Skeletal muscle tissue (tissue), 4 donors: Measurements from ENCODE around the gene GFPT1. TPM values are rescaled to one million over a fixed set of nuclear protein-coding genes. Genes with fewer than 3 reads are reported as not detected.

Experiments
- H3K27ac ChIP-seq: one replicate; pipeline ENCODE4 v1.7.0; 2013; ENCODE audit warnings: mild to moderate bottlenecking, low read depth, low read length, inconsistent platforms
- H3K27me3 ChIP-seq, 3 donors: one replicate each; pipeline ENCODE4 v1.7.0; 2013; ENCODE audit warnings: low read length in 3 of 3; ENCODE audit not compliant: control insufficient read depth in 3 of 3, insufficient read depth in 3 of 3
- H3K36me3 ChIP-seq, 3 donors: one replicate each; pipeline ENCODE4 v1.7.0; 2013; ENCODE audit warnings: low read length in 3 of 3; ENCODE audit not compliant: control insufficient read depth in 3 of 3, insufficient read depth in 3 of 3
- H3K4me1 ChIP-seq, 3 donors: one replicate each; pipeline ENCODE4 v1.7.0; 2013; ENCODE audit warnings: low read length in 3 of 3, mild to moderate bottlenecking in 3 of 3; ENCODE audit not compliant: control insufficient read depth in 3 of 3, insufficient read depth in 3 of 3
- H3K4me3 ChIP-seq, 3 donors: one replicate each; pipeline ENCODE4 v1.7.0; 2013; ENCODE audit warnings: low read length in 3 of 3
- H3K9ac ChIP-seq, 3 donors: one replicate each; pipeline ENCODE4 v1.7.0; 2013; ENCODE audit warnings: low read length in 3 of 3, mild to moderate bottlenecking in 3 of 3, moderate library complexity in 2 of 3, low read depth in 1 of 3
- H3K9me3 ChIP-seq, 3 donors: one replicate each; pipeline ENCODE4 v1.7.0; 2013; ENCODE audit warnings: low read length in 3 of 3; ENCODE audit not compliant: control insufficient read depth in 3 of 3
- total RNA-seq: library from RNA; depleted of rRNA; stranded (reverse); fragments of >200 nt; gene quantifications from one replicate; pipeline ENCODE4 v1.2.3, GENCODE V29; 2014
- donor health status: Osteomylitis.

The GFPT1 gene
- total RNA-seq, 1 donor from 2014 or later, result 30.8 TPM

DNA sequence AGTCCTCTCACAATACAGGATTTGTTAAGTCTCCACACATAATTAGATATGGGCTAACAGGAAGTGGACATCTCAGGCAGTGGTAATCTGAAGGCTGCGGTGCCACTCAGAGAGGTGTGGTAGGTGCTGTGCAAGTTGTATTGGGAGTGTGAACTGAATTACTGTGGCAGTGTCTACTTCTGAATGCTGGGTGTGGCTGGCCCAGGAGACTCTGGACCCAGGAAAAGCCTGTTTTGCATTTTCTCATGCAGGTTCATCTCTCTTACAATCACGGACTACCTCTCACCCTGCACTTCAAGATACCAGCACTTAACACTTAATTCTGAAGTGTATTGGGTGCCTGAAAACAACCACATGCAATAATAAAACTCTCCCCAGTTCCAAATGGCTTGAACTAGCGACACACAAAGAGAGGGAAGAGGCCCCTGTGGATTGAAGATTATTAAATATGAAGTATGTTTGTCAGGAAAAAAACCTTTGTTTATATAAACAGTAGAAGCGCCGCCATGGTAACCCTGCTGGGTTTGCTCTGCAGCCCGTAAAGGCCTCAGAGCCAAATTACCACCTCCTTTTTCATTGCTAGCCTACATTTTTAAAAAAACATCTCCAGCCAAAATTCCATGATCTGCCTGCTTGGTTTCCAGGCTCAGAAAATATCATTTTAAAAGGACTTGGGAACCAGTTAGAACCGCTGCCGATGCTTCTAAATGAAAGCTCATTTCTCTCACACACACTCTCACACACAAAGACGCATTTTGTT is 77.5 kb downstream of the GFPT1 start:
- H3K27ac ChIP-seq, result peak overlapping the region; percentile 80
- peak overlapping the region in 2 of 3 donors; percentile 57 to 61 for H3K9ac ChIP-seq
- H3K36me3 ChIP-seq, result peaks cover 0 to 7% (median 0%) of the 10 kb centered on the region in 3 donors
- no peak overlapping the region for H3K4me3 ChIP-seq
- H3K9me3 ChIP-seq, result peaks cover 0 to 2% (median 0%) of the 10 kb centered on the region in 3 donors
- peaks cover 37 to 40% (median 39%) of the 10 kb centered on the region in 3 donors for H3K4me1 ChIP-seq
- H3K27me3 ChIP-seq, result peaks cover 0 to 24% (median 12%) of the 10 kb centered on the region in 3 donors

DNA sequence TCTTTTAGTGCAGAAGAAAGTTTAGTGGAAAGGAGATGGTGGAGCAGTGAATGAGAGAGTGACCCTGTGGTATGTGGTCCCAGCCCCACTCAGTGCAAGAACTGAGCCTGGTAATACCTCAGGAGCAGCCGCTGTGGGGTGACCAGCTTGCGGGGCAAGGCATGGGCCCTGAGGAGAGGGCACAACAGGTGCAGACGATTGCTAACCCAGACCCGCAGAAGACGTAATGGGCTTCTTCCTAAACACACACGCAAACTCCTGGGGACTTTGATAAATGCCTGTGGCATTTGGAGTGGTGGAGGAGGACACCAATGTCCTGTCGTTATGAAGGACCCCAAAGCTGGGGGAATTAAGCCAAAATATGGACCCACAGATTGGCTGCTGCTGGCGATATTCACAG is 78.7 kb downstream of the GFPT1 start:
- H3K4me1 ChIP-seq, result peaks cover 37 to 40% (median 39%) of the 10 kb centered on the region in 3 donors
- H3K9me3 ChIP-seq, result peaks cover 0 to 5% (median 2%) of the 10 kb centered on the region in 3 donors
- H3K9ac ChIP-seq, result no peak overlapping the region
- H3K4me3 ChIP-seq, result no peak overlapping the region
- H3K36me3 ChIP-seq, result peaks cover 0 to 7% (median 0%) of the 10 kb centered on the region in 3 donors
- H3K27ac ChIP-seq, result peak overlapping the region; percentile 80
- H3K27me3 ChIP-seq, result peaks cover 0 to 24% (median 12%) of the 10 kb centered on the region in 3 donors

DNA sequence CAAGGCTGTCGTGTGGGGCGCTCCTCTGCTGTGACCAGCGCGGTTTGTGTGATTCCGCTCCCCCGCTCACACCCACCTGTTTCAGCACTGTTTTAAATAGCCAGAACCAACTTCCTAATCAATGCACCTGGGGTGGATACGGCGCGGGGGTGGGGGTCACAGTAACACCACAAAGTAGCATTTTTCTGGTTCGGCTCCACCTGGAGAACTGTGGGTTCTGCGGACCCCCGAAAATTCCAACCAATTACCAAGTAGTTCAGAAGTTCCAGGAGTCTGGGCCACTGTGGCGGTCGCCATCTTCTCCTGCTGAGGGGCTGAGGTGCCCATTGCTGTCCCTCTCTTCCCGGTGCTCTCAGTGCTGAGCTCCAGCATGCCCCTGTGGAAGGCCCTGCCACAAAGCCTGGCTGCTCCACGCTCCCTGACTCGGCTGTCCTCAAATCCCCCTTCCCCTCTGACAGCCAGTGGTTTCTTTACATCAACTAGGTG is 79.4 kb downstream of the GFPT1 start:
- Histone ChIP-seq H3K4me3 (peak overlapping the region; percentile 66 to 78 (median 77)), H3K27ac (peak overlapping the region; percentile 61), H3K36me3 (peaks cover 0 to under 1% (median 0%) of the 10 kb centered on the region in 3 donors), H3K9ac (peak overlapping the region in 2 of 3 donors; percentile 68 to 77), H3K4me1 (peaks cover 37 to 40% (median 39%) of the 10 kb centered on the region in 3 donors), H3K27me3 (peaks cover 0 to 24% (median 12%) of the 10 kb centered on the region in 3 donors), H3K9me3 (peaks cover 0 to 5% (median 0%) of the 10 kb centered on the region in 3 donors)

DNA sequence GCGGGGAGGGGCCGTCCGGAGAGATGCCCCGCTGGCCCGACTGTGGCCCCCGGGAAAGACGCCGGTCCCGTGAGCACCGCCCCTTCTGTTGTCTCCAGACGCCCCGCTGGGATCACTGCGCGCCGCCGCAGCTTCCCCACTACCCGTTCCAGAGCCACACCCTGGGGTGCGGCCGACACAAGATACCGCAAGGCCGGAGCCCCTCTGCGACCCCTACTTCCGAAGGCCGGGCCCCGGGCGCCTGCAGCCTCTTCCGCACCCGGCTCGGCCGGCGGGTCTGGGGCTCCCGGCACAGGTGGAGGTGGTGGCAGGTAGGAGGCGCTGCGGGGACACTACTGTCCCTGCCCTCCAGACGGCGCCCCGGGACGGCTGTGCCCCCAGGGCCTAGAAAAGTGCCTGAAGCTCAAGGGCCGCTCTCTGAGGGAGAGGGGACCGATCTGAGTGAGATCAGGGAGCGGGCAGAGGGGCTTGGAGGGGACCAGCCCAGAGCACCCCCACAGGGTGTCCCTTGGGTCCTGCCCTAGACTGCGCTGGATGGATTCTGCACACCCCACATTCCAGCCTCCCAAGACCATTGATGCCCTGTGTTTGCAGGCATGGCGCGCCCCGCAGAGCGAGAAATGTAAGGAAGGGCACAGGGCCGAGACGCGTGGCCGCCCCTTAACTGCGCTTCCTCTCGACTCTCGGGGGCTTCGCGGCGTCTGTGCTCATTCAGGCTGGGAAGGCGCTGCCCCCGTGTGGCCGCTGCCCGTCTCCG is 80.0 kb downstream of the GFPT1 start:
- peak overlapping the region; percentile 61 for H3K27ac ChIP-seq
- peak overlapping the region; percentile 68 to 77 (median 72) for H3K9ac ChIP-seq
- peaks cover 0 to 5% (median 0%) of the 10 kb centered on the region in 3 donors for H3K9me3 ChIP-seq
- H3K27me3 ChIP-seq, result peaks cover 0 to 24% (median 12%) of the 10 kb centered on the region in 3 donors
- H3K4me1 ChIP-seq, result peaks cover 37 to 40% (median 39%) of the 10 kb centered on the region in 3 donors
- H3K4me3 ChIP-seq, result peak overlapping the region; percentile 66 to 78 (median 77)
- H3K36me3 ChIP-seq, result no peaks in the 10 kb centered on the region

DNA sequence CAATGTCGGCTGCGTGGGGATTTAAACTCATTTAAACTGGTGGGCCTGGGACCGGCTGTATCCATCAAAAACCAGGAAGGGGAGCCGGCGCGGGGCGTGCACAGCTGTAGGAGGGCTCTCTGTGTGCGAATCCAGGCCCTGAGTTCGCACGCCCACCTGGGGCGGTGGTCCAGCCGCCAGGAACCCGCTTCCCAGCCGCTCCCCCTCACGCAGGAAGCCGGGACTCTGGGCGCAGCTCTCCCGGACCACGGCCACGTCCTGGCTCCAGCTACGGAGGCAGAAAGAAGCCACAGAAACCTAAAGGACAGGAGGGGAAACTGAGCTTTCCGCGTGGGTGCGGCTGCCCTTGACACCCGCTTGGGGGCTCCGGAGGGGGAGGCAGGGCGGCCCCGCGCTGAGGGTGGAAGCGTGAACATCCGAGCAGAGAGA is 80.6 kb downstream of the GFPT1 start:
- peaks cover 37 to 40% (median 39%) of the 10 kb centered on the region in 3 donors for H3K4me1 ChIP-seq
- peaks cover 0 to 24% (median 12%) of the 10 kb centered on the region in 3 donors for H3K27me3 ChIP-seq
- no peaks in the 10 kb centered on the region for H3K36me3 ChIP-seq
- peak overlapping the region; percentile 68 to 77 (median 72) for H3K9ac ChIP-seq
- peak overlapping the region; percentile 4 to 78 (median 66) for H3K4me3 ChIP-seq
- peaks cover 0 to 5% (median 0%) of the 10 kb centered on the region in 3 donors for H3K9me3 ChIP-seq
- peak overlapping the region; percentile 61 for H3K27ac ChIP-seq

DNA sequence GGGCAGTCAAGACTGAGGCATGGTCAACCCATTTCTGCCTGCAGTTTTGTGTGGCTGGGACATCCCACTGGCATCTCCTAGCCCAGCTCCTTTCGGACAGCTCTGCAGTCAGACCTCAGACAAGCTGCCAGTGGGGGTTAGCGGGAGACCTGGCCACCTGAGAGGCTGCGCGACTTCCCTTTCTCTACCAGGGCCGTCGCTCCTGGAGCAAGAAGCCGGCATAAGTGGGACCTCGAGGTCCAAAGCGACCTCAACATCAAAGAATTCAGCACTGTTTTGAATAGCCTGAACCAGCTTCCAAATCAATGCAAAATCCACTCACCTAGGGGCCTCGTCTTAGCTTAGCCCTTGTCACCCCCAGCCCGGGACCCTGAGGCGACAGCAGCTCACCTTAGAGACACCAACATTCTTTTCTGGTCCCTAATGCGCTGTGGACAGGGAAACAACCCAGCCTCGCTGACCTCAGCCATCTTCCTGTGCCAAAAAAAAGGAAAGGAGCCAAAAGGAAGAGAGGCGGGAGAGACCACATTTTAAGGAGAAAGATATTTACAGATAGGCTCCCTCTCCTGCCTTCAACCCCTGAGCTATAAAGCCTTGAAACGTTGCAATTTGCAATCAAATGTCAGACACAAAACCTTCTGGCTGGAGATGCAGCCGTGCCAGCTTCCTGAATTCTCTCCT is 81.2 kb downstream of the GFPT1 start:
- H3K9me3 ChIP-seq, result peaks cover 0 to 5% (median 0%) of the 10 kb centered on the region in 3 donors
- H3K27ac ChIP-seq, result peak overlapping the region; percentile 61
- peaks cover 0 to 24% (median 12%) of the 10 kb centered on the region in 3 donors for H3K27me3 ChIP-seq
- peaks cover 37 to 40% (median 39%) of the 10 kb centered on the region in 3 donors for H3K4me1 ChIP-seq
- H3K9ac ChIP-seq, result peak overlapping the region in 2 of 3 donors; percentile 68 to 77
- H3K36me3 ChIP-seq, result no peaks in the 10 kb centered on the region
- peak overlapping the region; percentile 4 to 78 (median 66) for H3K4me3 ChIP-seq

DNA sequence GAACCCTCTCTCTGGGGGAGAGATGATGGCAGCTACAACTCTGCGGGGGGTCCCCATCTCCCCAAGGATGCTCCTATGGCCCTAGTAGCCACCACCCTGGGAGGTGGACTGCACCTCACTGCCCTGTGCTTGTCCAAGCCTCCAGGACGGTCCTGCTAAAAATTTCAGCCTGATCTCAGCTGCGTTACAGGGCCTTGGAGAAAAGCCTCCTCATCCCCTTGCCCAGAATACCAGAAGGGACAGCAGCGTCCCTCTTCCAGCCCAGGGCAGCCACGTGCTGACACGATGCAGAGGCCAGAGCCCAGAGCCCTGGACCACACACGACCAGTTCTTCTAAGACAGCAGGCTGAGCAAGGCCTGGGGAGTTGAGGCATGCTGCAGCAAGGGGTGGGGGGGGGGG is 81.9 kb downstream of the GFPT1 start:
- Histone ChIP-seq H3K9ac (no peak overlapping the region), H3K4me3 (no peak overlapping the region), H3K36me3 (no peaks in the 10 kb centered on the region), H3K27me3 (peaks cover 0 to 24% (median 12%) of the 10 kb centered on the region in 3 donors), H3K9me3 (peaks cover 0 to 5% (median 0%) of the 10 kb centered on the region in 3 donors), H3K27ac (no peak overlapping the region), H3K4me1 (peaks cover 32 to 34% (median 34%) of the 10 kb centered on the region in 3 donors)

DNA sequence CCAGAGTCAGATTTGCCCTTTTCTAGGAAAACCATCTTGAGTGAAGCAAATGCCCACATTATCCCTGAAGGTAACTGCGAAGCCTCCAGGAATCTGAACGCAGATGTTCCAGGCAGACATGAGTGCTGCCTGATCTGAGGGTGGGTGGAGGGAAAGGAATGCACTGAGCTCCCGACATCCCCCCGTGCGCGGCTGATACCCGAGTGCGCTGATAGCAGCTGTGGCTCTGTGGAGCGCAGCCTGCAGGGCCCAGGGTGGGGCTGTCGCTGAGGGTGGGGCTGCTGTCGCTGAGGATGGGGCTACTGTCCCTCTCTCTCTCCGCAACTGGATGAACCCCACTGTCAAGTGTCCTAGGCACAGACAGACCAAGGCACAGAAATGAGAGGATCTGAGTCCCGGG is 82.4 kb downstream of the GFPT1 start:
- H3K36me3 ChIP-seq, result no peaks in the 10 kb centered on the region
- H3K27ac ChIP-seq, result no peak overlapping the region
- H3K4me1 ChIP-seq, result peaks cover 31% of the 10 kb centered on the region in 3 donors
- H3K9ac ChIP-seq, result no peak overlapping the region
- H3K4me3 ChIP-seq, result no peak overlapping the region
- H3K9me3 ChIP-seq, result peaks cover 0 to 5% (median 0%) of the 10 kb centered on the region in 3 donors
- peaks cover 0 to 24% (median 12%) of the 10 kb centered on the region in 3 donors for H3K27me3 ChIP-seq

DNA sequence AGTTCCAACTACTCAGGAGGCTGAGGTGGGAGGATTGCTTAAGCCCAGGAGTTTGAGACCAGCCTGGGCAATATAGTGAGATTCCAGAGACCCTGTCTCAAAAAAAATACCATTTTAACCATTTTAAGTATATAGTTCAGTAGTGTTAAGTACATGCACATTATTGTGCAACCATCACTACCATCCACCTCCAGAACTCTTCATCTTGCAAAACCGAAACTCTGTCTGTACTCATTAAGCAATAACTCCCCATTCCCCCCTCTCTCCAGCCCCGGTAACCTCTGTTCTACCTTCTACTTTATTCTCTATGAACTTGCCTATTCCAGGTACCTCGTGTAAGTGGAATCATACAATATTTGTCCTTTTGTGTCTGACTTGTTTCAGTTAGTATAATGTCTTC is 86.4 kb downstream of the GFPT1 start:
- H3K4me3 ChIP-seq, result no peak overlapping the region
- no peak overlapping the region for H3K9ac ChIP-seq
- H3K36me3 ChIP-seq, result no peaks in the 10 kb centered on the region
- peaks cover 0 to 6% (median under 1%) of the 10 kb centered on the region in 3 donors for H3K27me3 ChIP-seq
- no peak overlapping the region for H3K27ac ChIP-seq
- H3K4me1 ChIP-seq, result peaks cover 0 to 1% (median 0%) of the 10 kb centered on the region in 3 donors
- peaks cover 0 to 5% (median 0%) of the 10 kb centered on the region in 3 donors for H3K9me3 ChIP-seq
